Subcutaneous adipose tissue (tissue), 4 donors: ENCODE measurements around the gene TUBB1. TPM values are rescaled to one million over a fixed set of nuclear protein-coding genes. Genes with fewer than 3 reads are reported as not detected.

Experiments used
- total RNA-seq, 4 donors: library from RNA; depleted of rRNA; stranded (reverse); fragments of >200 nt; gene quantifications; one replicate each; pipeline ENCODE4 v1.1.0, GENCODE V29; 2016
- TF ChIP-seq, protein P1 (sequence below): fragments of 450-650 bp; IDR thresholded peaks from one replicate; pipeline ENCODE4 v1.5.1; 2016; ENCODE audit warnings: low read depth, mild to moderate bottlenecking, control low read depth, antibody characterized with exemption, moderate library complexity

The TUBB1 gene
- total RNA-seq, 4 donors from 2014 or later = 0.33 TPM; not detected in 3

DNA sequence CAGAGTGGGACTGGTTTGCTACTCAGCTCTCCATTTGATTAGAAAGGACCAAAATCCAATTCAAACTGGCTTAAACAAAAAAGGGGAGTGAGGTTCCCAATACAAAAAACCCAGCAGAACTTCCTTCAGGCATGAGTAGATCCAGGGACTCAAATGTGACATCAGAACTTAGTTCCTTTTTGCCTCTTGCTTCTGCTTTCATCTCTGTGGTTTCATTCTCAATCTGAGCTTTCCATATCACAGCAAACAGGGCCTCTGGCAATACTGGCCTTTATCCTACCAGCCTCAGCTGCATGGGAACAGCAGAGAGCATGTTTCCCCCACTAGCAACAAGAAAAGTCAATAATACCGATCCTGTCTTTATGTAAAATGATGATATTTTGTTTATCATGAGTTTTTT is 52.0 kb downstream of the TUBB1 start:
- TF ChIP-seq, protein P1, sequence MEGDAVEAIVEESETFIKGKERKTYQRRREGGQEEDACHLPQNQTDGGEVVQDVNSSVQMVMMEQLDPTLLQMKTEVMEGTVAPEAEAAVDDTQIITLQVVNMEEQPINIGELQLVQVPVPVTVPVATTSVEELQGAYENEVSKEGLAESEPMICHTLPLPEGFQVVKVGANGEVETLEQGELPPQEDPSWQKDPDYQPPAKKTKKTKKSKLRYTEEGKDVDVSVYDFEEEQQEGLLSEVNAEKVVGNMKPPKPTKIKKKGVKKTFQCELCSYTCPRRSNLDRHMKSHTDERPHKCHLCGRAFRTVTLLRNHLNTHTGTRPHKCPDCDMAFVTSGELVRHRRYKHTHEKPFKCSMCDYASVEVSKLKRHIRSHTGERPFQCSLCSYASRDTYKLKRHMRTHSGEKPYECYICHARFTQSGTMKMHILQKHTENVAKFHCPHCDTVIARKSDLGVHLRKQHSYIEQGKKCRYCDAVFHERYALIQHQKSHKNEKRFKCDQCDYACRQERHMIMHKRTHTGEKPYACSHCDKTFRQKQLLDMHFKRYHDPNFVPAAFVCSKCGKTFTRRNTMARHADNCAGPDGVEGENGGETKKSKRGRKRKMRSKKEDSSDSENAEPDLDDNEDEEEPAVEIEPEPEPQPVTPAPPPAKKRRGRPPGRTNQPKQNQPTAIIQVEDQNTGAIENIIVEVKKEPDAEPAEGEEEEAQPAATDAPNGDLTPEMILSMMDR = no peak

DNA sequence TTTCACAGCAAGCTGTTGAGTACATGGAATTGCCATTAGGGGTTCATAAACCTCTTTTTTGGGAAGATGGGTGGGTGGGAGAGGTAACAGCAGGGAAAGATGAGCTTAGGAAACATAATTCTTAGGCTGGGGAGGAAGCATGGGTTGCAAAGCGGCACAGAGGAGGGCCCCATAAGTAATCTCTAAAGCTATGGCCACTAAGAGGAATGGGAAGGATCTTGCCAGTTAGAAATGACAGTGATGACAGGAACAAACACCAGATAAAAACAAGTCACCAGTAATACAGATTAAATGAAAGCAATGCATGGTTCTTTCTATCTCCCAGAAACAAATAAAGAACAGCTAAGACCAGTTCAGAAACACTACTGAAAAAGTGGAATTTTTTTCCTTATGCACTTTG is 54.4 kb downstream of the TUBB1 start:
- TF ChIP-seq, protein P1 = no peak

DNA sequence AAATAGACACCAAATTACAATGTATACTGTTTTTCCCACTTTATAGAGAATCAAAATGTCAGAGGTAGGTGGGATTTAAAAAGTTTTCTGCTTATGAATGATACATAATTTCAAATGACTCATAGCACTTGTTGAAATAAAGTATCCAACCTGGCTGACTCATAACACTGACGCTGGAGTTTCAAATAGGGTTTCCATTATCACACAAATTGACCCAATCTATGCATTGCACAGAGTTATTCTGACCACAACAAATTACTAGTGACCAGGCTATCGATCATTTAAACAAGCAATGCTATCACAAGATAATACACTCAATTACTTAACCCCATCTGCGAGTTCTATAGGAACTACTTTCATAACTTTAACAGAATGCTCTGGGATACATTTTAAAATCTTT is 55.2 kb downstream of the TUBB1 start:
- TF ChIP-seq, protein P1 = no peak

DNA sequence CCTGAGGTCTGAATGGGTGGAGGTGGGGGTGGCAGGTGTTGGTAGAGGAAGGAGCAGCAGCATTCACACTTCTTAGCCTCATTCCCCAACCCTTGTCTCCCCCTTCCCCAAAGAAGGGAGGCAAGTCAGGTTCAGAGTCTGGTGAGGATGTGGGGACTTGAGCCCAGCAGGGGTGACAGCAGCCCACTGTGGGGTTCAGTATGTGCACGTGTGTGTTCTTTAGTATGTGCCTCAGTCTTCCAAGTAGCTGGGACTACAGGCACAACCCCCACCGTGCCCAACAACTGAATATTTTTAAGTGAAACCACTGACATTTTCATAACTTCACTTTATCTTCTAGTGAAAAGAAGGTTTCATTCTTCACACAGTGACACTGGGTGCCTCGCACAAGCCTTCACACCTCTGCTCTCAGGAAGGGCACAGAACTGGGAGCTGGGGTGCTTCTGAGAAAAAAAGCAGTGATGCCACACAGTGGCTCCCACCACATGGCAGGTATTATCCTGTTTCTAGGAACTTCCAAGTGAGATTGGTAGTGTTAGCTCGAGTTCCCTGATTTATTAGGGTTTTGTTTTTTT is 56.8 kb downstream of the TUBB1 start:
- TF ChIP-seq, protein P1 = no peak

Other genes with a start within 250 kb of the TUBB1 start
- gene GNAS-AS1, start 168.5 kb upstream of the TUBB1 start, total RNA-seq = under 1 TPM in 1 of 4 donors, not detected in 3; 0.34 TPM
- gene GNAS, start 166.7 kb upstream of the TUBB1 start, total RNA-seq = 1,000 to 10,000 TPM in 1 of 4 donors, 100 to 1,000 TPM in 3; 671 to 1,187 (median 863) TPM
- 10 to 100 TPM; 36.3 to 64.8 (median 47.0) TPM for gene NELFCD, start 38.2 kb upstream of the TUBB1 start, total RNA-seq
- gene CTSZ, start 12.2 kb upstream of the TUBB1 start, total RNA-seq = 100 to 1,000 TPM; 150 to 496 (median 222) TPM
- 10 to 100 TPM; 35.8 to 90.0 (median 38.6) TPM for gene ATP5F1E, start 12.9 kb downstream of the TUBB1 start, total RNA-seq
- gene PRELID3B, start 23.4 kb downstream of the TUBB1 start, total RNA-seq = 10 to 100 TPM; 39.2 to 83.2 (median 46.3) TPM
- 1 to 10 TPM in 1 of 4 donors, under 1 TPM in 3; 0.19 to 1.0 (median 0.77) TPM for gene ZNF831, start 144.4 kb downstream of the TUBB1 start, total RNA-seq